ENCODE data around the gene LARP7.
"Not testable (repeated sequence)": the region's sequence is repeated elsewhere in the genome, so short reads cannot be mapped to it uniquely, and the experiment has no call there.

The LARP7 gene

DNA sequence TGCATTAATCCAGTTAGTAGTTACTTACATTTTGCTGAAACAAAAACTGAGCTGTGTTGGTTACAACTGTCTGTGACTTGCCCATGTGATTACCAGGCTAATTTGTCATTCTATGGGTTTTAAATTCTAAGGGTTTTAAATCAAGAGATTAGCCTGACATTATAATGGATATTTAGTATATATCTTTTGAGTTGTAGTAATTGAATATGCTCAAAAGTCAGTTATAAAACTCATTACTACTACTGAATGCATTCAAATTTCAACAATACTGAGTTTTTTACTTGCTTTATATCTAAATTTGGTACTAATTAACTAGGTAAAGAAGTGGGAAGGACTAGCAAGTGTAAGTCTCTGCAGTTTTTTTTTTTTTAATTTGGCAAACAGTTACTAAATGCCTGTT, 14.7 kb downstream of the LARP7 start:
- H4K20me1 ChIP-seq (ENCODE audit: low read depth, low read length), result no peaks in the 10 kb centered on the region
- TF ChIP-seq EZH2phosphoT487 (conservative IDR thresholded peaks at IDR 0.05; ENCODE audit: low read length), result no peak
- TF ChIP-seq, protein P1, sequence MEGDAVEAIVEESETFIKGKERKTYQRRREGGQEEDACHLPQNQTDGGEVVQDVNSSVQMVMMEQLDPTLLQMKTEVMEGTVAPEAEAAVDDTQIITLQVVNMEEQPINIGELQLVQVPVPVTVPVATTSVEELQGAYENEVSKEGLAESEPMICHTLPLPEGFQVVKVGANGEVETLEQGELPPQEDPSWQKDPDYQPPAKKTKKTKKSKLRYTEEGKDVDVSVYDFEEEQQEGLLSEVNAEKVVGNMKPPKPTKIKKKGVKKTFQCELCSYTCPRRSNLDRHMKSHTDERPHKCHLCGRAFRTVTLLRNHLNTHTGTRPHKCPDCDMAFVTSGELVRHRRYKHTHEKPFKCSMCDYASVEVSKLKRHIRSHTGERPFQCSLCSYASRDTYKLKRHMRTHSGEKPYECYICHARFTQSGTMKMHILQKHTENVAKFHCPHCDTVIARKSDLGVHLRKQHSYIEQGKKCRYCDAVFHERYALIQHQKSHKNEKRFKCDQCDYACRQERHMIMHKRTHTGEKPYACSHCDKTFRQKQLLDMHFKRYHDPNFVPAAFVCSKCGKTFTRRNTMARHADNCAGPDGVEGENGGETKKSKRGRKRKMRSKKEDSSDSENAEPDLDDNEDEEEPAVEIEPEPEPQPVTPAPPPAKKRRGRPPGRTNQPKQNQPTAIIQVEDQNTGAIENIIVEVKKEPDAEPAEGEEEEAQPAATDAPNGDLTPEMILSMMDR (IDR thresholded peaks at IDR 0.05; ENCODE audit: insufficient read depth, low read length, poor library complexity, severe bottlenecking), result no peak
- peaks cover 4% of the 10 kb centered on the region; the same call in 1 of the 2 replicates for H3K36me3 ChIP-seq (ENCODE audit: low read length)
- H3K79me2 ChIP-seq (ENCODE audit: insufficient read depth, low read length), result no peaks in the 10 kb centered on the region
- H3K9me3 ChIP-seq (ENCODE audit: insufficient read depth, low read length), result no peaks in the 10 kb centered on the region
- no peak overlapping the region for H3K9ac ChIP-seq (ENCODE audit: low read length)
- H3F3A ChIP-seq (ENCODE audit: insufficient read depth), result no peaks in the 10 kb centered on the region; the same call in 1 of the 2 replicates
- no peaks in the 10 kb centered on the region for H3K27me3 ChIP-seq (ENCODE audit: low read length)
- no peak overlapping the region for H3K4me3 ChIP-seq (ENCODE audit: insufficient read depth, low read length, poor library complexity, severe bottlenecking)
- no peak overlapping the region for H2AFZ ChIP-seq (ENCODE audit: low read depth, low read length, severe bottlenecking)
- no peaks in the 10 kb centered on the region for H3K9me2 ChIP-seq (replicated peaks; ENCODE audit: insufficient read depth, low read length)
- H3K4me2 ChIP-seq (ENCODE audit: low read depth, low read length, poor library complexity, severe bottlenecking), result no peak overlapping the region
- no peak overlapping the region for H3K27ac ChIP-seq (ENCODE audit: low read depth, low read length)

DNA sequence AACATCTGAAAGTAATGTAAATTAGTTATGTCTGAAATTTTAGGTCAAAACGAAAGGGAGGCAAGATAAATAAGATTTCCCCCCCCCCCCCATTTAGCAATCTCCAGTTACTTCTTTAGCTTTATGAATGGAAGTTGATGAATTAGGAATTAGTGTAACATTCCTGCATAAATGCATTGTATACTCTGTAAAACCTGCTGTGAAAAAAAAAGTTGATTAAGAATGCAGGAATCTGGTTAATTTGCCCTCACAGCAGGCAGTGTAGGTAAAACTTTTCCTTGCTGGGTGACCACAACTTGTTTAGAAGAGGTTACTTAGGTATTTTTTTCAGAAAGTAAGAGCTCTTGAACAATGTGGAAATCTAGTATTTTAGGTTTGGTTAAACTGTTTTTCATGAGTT, 15.3 kb downstream of the LARP7 start:
- Histone ChIP-seq H3K27me3 (ENCODE audit: low read length) (no peaks in the 10 kb centered on the region), H3K4me2 (ENCODE audit: low read depth, low read length, poor library complexity, severe bottlenecking) (no peak overlapping the region), H2AFZ (ENCODE audit: low read depth, low read length, severe bottlenecking) (no peak overlapping the region), H3K9me3 (ENCODE audit: insufficient read depth, low read length) (no peaks in the 10 kb centered on the region), H3K9me2 (replicated peaks; ENCODE audit: insufficient read depth, low read length) (no peaks in the 10 kb centered on the region), H3K27ac (ENCODE audit: low read depth, low read length) (no peak overlapping the region), H3K36me3 (ENCODE audit: low read length) (peaks cover under 1% of the 10 kb centered on the region; the same call in 1 of the 2 replicates), H4K20me1 (ENCODE audit: low read depth, low read length) (no peaks in the 10 kb centered on the region), H3K79me2 (ENCODE audit: insufficient read depth, low read length) (no peaks in the 10 kb centered on the region), H3F3A (ENCODE audit: insufficient read depth) (no peaks in the 10 kb centered on the region; the same call in 1 of the 2 replicates), H3K4me3 (ENCODE audit: insufficient read depth, low read length, poor library complexity, severe bottlenecking) (no peak overlapping the region), H3K9ac (ENCODE audit: low read length) (no peak overlapping the region)
- TF ChIP-seq, protein P1 (IDR thresholded peaks at IDR 0.05; ENCODE audit: insufficient read depth, low read length, poor library complexity, severe bottlenecking), result no peak
- no peak for TF ChIP-seq EZH2phosphoT487 (conservative IDR thresholded peaks at IDR 0.05; ENCODE audit: low read length)

GRCh38 chr4:112655270-112655669, 18.3 kb downstream of the LARP7 start:
- Histone ChIP-seq H3K9me2 (replicated peaks; ENCODE audit: insufficient read depth, low read length) (no peaks in the 10 kb centered on the region), H3K27me3 (ENCODE audit: low read length) (no peaks in the 10 kb centered on the region), H3K4me2 (ENCODE audit: low read depth, low read length, poor library complexity, severe bottlenecking) (no peak overlapping the region), H3K27ac (ENCODE audit: low read depth, low read length) (no peak overlapping the region), H3K9me3 (ENCODE audit: insufficient read depth, low read length) (no peaks in the 10 kb centered on the region), H4K20me1 (ENCODE audit: low read depth, low read length) (no peaks in the 10 kb centered on the region), H3K4me3 (ENCODE audit: insufficient read depth, low read length, poor library complexity, severe bottlenecking) (no peak overlapping the region), H3K79me2 (ENCODE audit: insufficient read depth, low read length) (no peaks in the 10 kb centered on the region), H3F3A (ENCODE audit: insufficient read depth) (no peaks in the 10 kb centered on the region; the same call in 1 of the 2 replicates), H3K9ac (ENCODE audit: low read length) (no peak overlapping the region), H2AFZ (ENCODE audit: low read depth, low read length, severe bottlenecking) (no peak overlapping the region), H3K36me3 (ENCODE audit: low read length) (no peaks in the 10 kb centered on the region; the same call in 1 of the 2 replicates)
- TF ChIP-seq, protein P1 (IDR thresholded peaks at IDR 0.05; ENCODE audit: insufficient read depth, low read length, poor library complexity, severe bottlenecking), result no peak
- no peak for TF ChIP-seq EZH2phosphoT487 (conservative IDR thresholded peaks at IDR 0.05; ENCODE audit: low read length)

GRCh38 chr4:112656115-112656514, 19.2 kb downstream of the LARP7 start:
- not testable (repeated sequence) for H3K4me3 ChIP-seq (ENCODE audit: insufficient read depth, low read length, poor library complexity, severe bottlenecking); H4K20me1 ChIP-seq (ENCODE audit: low read depth, low read length); H3K9me2 ChIP-seq (replicated peaks; ENCODE audit: insufficient read depth, low read length); H3K27me3 ChIP-seq (ENCODE audit: low read length); H3F3A ChIP-seq (ENCODE audit: insufficient read depth); H3K79me2 ChIP-seq (ENCODE audit: insufficient read depth, low read length); H3K9me3 ChIP-seq (ENCODE audit: insufficient read depth, low read length); H3K4me2 ChIP-seq (ENCODE audit: low read depth, low read length, poor library complexity, severe bottlenecking); H2AFZ ChIP-seq (ENCODE audit: low read depth, low read length, severe bottlenecking); H3K36me3 ChIP-seq (ENCODE audit: low read length); H3K9ac ChIP-seq (ENCODE audit: low read length); H3K27ac ChIP-seq (ENCODE audit: low read depth, low read length)

All from SU-DHL-6 (cell line).